Regular cardiac myocyte (primary cell): ENCODE results near the gene CARMIL3. TPM values are rescaled to one million over a fixed set of nuclear protein-coding genes. Genes with fewer than 3 reads are reported as not detected.

Experiments
- total RNA-seq: library from RNA; depleted of rRNA; stranded (reverse); fragments of >200 nt; gene quantifications from 2 replicates; pipeline ENCODE4 v1.2.3, GENCODE V29; 2014

Gene CARMIL3, protein sequence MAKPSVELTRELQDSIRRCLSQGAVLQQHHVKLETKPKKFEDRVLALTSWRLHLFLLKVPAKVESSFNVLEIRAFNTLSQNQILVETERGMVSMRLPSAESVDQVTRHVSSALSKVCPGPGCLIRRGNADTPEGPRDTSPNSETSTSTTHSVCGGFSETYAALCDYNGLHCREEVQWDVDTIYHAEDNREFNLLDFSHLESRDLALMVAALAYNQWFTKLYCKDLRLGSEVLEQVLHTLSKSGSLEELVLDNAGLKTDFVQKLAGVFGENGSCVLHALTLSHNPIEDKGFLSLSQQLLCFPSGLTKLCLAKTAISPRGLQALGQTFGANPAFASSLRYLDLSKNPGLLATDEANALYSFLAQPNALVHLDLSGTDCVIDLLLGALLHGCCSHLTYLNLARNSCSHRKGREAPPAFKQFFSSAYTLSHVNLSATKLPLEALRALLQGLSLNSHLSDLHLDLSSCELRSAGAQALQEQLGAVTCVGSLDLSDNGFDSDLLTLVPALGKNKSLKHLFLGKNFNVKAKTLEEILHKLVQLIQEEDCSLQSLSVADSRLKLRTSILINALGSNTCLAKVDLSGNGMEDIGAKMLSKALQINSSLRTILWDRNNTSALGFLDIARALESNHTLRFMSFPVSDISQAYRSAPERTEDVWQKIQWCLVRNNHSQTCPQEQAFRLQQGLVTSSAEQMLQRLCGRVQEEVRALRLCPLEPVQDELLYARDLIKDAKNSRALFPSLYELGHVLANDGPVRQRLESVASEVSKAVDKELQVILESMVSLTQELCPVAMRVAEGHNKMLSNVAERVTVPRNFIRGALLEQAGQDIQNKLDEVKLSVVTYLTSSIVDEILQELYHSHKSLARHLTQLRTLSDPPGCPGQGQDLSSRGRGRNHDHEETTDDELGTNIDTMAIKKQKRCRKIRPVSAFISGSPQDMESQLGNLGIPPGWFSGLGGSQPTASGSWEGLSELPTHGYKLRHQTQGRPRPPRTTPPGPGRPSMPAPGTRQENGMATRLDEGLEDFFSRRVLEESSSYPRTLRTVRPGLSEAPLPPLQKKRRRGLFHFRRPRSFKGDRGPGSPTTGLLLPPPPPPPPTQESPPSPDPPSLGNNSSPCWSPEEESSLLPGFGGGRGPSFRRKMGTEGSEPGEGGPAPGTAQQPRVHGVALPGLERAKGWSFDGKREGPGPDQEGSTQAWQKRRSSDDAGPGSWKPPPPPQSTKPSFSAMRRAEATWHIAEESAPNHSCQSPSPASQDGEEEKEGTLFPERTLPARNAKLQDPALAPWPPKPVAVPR (N-terminal part only)
- total RNA-seq: not detected in 2 replicates

DNA sequence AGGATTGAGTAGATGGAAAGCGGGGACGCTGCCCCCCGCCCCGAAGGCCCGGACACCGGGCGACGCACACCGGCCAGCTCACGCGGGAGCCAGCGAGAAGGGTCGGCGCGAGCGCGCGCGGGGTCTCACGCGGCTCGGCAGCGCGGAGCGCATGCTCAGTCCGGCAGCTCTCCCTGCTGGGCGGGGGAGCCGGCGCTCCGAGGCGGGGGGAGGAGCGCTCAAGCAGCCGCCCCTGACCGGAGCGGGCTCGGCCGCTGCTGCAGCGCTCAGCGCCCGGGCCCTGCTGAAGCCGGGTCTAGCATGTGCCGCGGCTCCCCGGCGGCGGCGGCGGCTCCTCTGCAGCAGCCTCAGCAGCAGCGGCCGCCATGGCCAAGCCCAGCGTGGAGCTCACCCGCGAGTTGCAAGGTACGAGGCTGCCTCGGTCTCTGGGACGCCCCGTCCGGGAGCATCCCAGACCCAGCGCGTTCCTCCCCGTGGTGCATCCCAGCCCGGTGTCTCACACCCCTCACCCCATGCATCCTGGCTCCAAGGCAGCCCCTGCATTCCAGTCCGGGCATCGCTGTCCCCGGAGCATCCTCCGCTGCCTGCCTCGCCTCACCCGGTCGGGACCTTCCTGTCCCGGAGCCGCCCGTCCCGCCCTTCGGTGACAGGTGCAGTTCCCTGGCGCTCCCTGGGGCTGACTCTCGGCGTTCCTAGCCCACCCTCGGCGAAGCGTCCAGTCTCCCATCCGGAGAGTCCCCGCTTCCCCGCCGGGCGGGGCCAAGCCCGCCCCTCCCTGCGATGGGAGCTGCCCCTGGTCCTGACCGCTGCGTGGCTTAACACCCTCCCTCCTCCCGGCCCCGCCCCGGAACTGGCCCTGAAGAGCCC is at the start of gene CARMIL3:
CARMIL3 (plus strand) TSS at position 221 of the 867 bp plus-strand sequence; CDS start at position 366, 145 bp downstream.

DNA sequence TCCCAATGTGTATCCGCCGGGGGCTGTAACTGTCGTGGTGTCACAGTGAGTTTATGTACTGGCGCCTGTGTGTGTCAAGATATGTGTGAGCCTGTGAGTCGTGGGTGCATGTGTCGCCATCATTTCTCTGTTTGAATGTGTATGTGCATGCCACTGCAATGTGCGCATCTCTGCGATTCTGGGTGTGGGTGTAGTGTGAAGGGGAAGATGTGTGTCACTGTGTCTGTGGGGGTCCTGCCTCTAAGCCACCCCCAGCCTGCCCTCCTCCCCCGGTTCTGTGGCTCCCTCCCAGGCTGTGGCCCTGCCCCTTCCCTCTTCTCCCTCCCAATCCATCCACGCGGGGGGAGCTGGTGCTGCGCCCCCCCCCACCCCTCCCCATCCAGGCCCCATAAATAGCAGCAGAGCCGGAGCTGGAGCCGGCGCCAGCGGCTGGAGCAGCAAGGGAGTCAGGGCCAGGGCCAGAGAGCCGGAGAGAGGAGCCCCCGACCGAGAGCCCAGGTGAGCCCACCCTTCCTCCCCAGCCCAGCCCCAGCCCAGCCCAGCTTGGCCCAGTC is 19.4 kb downstream of the CARMIL3 start, which contains the start of gene CPNE6:
CPNE6 (plus strand) TSS at position 419 of the 554 bp plus-strand sequence. CDS start 1,375 bp downstream, outside the sequence.

DNA sequence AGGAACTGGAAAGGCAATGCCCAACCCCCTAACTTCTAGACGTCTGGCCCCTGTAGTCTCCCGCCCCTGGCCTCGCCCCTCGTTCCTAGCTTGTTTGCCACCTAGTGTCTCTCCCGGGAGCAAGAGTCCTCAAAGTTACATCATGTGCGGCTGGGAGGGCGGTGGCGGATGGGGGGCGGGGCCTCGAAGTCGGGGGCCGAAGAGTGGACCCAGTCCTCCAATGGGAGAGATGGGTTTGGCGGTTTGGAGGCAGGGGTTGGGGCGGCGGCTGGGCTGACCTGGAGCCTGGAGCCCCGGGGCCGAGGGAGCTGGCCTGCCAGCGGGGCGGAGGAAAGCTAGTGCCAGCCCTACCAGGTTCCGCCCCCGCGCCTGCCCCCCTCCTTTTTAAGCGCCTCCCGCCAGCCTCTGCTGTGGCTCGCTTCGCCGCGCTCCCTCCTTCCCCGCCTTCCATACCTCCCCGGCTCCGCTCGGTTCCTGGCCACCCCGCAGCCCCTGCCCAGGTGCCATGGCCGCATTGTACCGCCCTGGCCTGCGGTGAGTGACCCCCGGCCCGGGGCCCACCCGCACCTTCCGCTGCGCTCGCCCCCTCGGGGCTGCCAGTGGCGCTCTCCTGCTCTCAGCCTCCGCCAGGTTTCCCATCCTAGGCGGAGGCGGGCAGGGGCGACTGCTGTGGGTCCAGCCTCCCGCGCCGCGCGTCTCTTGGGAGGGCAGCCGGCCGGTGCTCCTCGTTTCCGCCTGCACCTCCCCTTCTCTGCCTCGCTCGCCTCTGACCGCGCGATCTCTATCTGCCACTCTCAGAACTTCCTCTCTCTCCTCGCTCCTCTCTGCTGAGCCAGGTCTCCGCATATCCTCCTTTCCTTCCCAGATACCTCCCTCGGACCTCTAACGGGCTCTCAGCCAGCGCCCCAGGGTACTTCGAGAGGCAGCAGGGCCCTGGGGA is 42.4 kb downstream of the CARMIL3 start, which contains the start of gene PCK2:
PCK2 (plus strand) TSS at position 411 of the 940 bp plus-strand sequence; CDS start at position 506, 95 bp downstream.

DNA sequence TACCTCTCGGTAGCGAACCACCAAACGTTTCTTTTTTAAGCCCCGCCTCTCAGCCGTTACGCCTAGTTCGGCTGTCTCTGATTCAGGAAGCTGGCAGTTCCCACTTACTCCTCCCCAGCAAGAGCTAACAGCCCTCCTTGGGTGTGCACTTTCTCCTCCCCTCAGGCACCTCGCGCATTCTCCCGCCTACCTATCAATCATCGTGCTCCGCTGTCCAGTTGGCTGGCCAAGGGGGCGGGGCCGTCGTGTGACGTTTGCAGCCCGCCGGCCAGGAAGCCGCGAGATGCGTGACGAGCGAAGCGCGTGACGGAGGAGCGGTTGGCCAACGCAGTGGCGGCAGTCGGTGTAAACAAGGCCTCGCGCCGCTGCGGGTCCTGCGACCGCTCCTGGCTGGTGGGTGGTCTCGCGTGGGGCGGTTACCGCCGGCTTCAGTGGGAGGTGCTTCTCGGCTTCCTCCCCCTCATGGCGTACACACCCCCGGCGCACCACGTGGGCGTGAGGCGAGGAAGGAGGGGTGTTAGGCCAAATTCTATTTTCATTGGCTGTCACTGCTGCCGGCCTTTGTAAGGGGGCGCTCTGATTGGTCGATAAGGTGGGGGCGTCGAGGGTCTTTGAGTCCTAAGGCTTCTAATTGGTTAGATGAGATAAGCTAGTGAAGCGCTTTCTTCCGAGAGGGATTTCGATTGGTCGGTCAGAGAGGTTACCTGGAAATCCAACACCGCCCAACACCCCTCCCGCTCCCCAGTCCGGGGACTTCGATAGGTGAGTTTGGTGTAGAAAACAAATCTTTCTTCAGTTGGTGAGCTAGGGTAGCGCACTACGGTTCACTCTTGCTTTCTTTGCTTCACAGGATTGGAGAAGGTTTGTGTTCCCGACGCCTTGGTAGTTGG is 63.0 kb downstream of the CARMIL3 start, which contains the start of the genes DCAF11 and NRL:
DCAF11 (plus strand) TSS at position 246 of the 890 bp plus-strand sequence. CDS start 818 bp downstream, outside the sequence.
NRL (minus strand) TSS at position 418 of the 890 bp plus-strand sequence. CDS start 32,101 bp downstream, outside the sequence.

Other genes starting within 250 kb of the CARMIL3 start
- 29.6 and 49.8 TPM in 2 replicates for gene DHRS4, start 98.2 kb upstream of the CARMIL3 start, total RNA-seq
- 16.3 and 16.9 TPM in 2 replicates for gene DHRS4L2, start 63.1 kb upstream of the CARMIL3 start, total RNA-seq
- not detected in 2 replicates for gene CPNE6, start 19.6 kb downstream of the CARMIL3 start, total RNA-seq
- gene PCK2, start 42.3 kb downstream of the CARMIL3 start, total RNA-seq: 13.4 and 17.2 TPM in 2 replicates
- 50.6 and 56.1 TPM in 2 replicates for gene DCAF11, start 62.8 kb downstream of the CARMIL3 start, total RNA-seq
- gene NRL, start 62.9 kb downstream of the CARMIL3 start, total RNA-seq: 0.56 and 0.77 TPM in 2 replicates
- gene FITM1, start 78.7 kb downstream of the CARMIL3 start, total RNA-seq: not detected in 2 replicates
- 69.4 and 88.5 TPM in 2 replicates for gene PSME1, start 84.2 kb downstream of the CARMIL3 start, total RNA-seq
- 20.6 and 31.1 TPM in 2 replicates for gene EMC9, start 89.6 kb downstream of the CARMIL3 start, total RNA-seq
- 81.5 and 136 TPM in 2 replicates for gene PSME2, start 94.6 kb downstream of the CARMIL3 start, total RNA-seq
- gene RNF31, start 95.5 kb downstream of the CARMIL3 start, total RNA-seq: 22.6 and 28.8 TPM in 2 replicates
- gene IRF9, start 109.3 kb downstream of the CARMIL3 start, total RNA-seq: 55.5 and 58.9 TPM in 2 replicates
- gene REC8, start 120.1 kb downstream of the CARMIL3 start, total RNA-seq: 0.56 and 0.77 TPM in 2 replicates
- 26.5 and 79.8 TPM in 2 replicates for gene IPO4, start 136.8 kb downstream of the CARMIL3 start, total RNA-seq
- gene TM9SF1, start 143.4 kb downstream of the CARMIL3 start, total RNA-seq: 78.4 and 80.1 TPM in 2 replicates
- gene TSSK4, start 153.7 kb downstream of the CARMIL3 start, total RNA-seq: under 0.01 TPM in 1 of 2 replicates, not detected in the other
- 23.4 and 25.1 TPM in 2 replicates for gene CHMP4A, start 161.5 kb downstream of the CARMIL3 start, total RNA-seq
- gene MDP1, start 164.1 kb downstream of the CARMIL3 start, total RNA-seq: 15.9 and 18.0 TPM in 2 replicates
- 142 and 224 TPM in 2 replicates for gene NEDD8, start 180.4 kb downstream of the CARMIL3 start, total RNA-seq
- 63.6 and 103 TPM in 2 replicates for gene GMPR2, start 180.9 kb downstream of the CARMIL3 start, total RNA-seq
- gene TINF2, start 190.6 kb downstream of the CARMIL3 start, total RNA-seq: 48.3 and 58.3 TPM in 2 replicates
- 0.19 and 0.85 TPM in 2 replicates for gene TGM1, start 211.2 kb downstream of the CARMIL3 start, total RNA-seq
- 24.0 and 28.0 TPM in 2 replicates for gene RABGGTA, start 219.6 kb downstream of the CARMIL3 start, total RNA-seq
- 9.0 and 9.9 TPM in 2 replicates for gene DHRS1, start 247.8 kb downstream of the CARMIL3 start, total RNA-seq
- 19.7 and 34.7 TPM in 2 replicates for gene NOP9, start 247.8 kb downstream of the CARMIL3 start, total RNA-seq